ENCODE measurements around the gene CCN5. TPM values are rescaled to one million over a fixed set of nuclear protein-coding genes. Genes with fewer than 3 reads are reported as not detected.
A peak's percentile ranks its signal among the peaks of the same experiment; 100 is the strongest.
"Not testable (repeated sequence)": the region's sequence is repeated elsewhere in the genome, so short reads cannot be mapped to it uniquely, and the experiment has no call there.

Gene CCN5
- total RNA-seq, 1 experiment from 2014 or later: 0.17 TPM

GRCh38 chr20:44692932-44693480 lies 22.2 kb upstream of the CCN5 start:
- peak; percentile 18 for DNase-seq (ENCODE audit: low spot score)
- in situ Hi-C loops (cut with HindIII; ENCODE audit: low sequenced_read_pairs): no loop called here

- in situ Hi-C loops (cut with HindIII; ENCODE audit: low sequenced_read_pairs): no loop called here
- DNase-seq (ENCODE audit: low spot score): no peak
Observed at GRCh38 chr20:44693627-44694026, 21.5 kb upstream of the CCN5 start.

- in situ Hi-C loops (cut with HindIII; ENCODE audit: low sequenced_read_pairs): no loop called here
- DNase-seq (ENCODE audit: low spot score): no peak
Observed at GRCh38 chr20:44694159-44694558, 21.0 kb upstream of the CCN5 start.

- DNase-seq (ENCODE audit: low spot score): no peak
- in situ Hi-C loops (cut with HindIII; ENCODE audit: low sequenced_read_pairs): no loop called here
Observed at GRCh38 chr20:44695295-44695673, 19.9 kb upstream of the CCN5 start.

GRCh38 chr20:44695674-44696300 lies 19.4 kb upstream of the CCN5 start:
- no peak for DNase-seq (ENCODE audit: low spot score)
- in situ Hi-C loops (cut with HindIII; ENCODE audit: low sequenced_read_pairs): no loop called here

GRCh38 chr20:44696315-44696714 lies 18.9 kb upstream of the CCN5 start:
- DNase-seq (ENCODE audit: low spot score): no peak
- in situ Hi-C loops (cut with HindIII; ENCODE audit: low sequenced_read_pairs): no loop called here

- in situ Hi-C loops (cut with HindIII; ENCODE audit: low sequenced_read_pairs); DNase-seq (ENCODE audit: low spot score): not testable (repeated sequence)
Observed at GRCh38 chr20:44697041-44697440, 18.1 kb upstream of the CCN5 start.

- in situ Hi-C loops (cut with HindIII; ENCODE audit: low sequenced_read_pairs): no loop called here
- no peak for DNase-seq (ENCODE audit: low spot score)
Observed at GRCh38 chr20:44698351-44698750, 16.8 kb upstream of the CCN5 start.

GRCh38 chr20:44700306-44700705 lies 14.9 kb upstream of the CCN5 start:
- in situ Hi-C loops (cut with HindIII; ENCODE audit: low sequenced_read_pairs): no loop called here
- DNase-seq (ENCODE audit: low spot score): no peak

- in situ Hi-C loops (cut with HindIII; ENCODE audit: low sequenced_read_pairs): no loop called here
Observed at GRCh38 chr20:44701118-44701857, 13.9 kb upstream of the CCN5 start.

GRCh38 chr20:44701858-44702256 lies 13.3 kb upstream of the CCN5 start:
- no peak for DNase-seq (ENCODE audit: low spot score)
- in situ Hi-C loops (cut with HindIII; ENCODE audit: low sequenced_read_pairs): no loop called here

More at GRCh38 chr20:44701118-44701857, 13.9 kb upstream of the CCN5 start:
- no peak for DNase-seq (ENCODE audit: low spot score)

GRCh38 chr20:44702776-44703175 lies 12.4 kb upstream of the CCN5 start:
- in situ Hi-C loops (cut with HindIII; ENCODE audit: low sequenced_read_pairs): no loop called here
- DNase-seq (ENCODE audit: low spot score): no peak

- DNase-seq (ENCODE audit: low spot score): no peak
- in situ Hi-C loops (cut with HindIII; ENCODE audit: low sequenced_read_pairs): no loop called here
Observed at GRCh38 chr20:44703183-44703925, 11.8 kb upstream of the CCN5 start.

- in situ Hi-C loops (cut with HindIII; ENCODE audit: low sequenced_read_pairs): no loop called here
Observed at GRCh38 chr20:44703956-44704488, 11.1 kb upstream of the CCN5 start.

GRCh38 chr20:44704551-44704971 lies 10.6 kb upstream of the CCN5 start:
- DNase-seq (ENCODE audit: low spot score): no peak
- in situ Hi-C loops (cut with HindIII; ENCODE audit: low sequenced_read_pairs): no loop called here

More at GRCh38 chr20:44703956-44704488, 11.1 kb upstream of the CCN5 start:
- DNase-seq (ENCODE audit: low spot score): no peak

GRCh38 chr20:44705364-44706094 lies 9.6 kb upstream of the CCN5 start:
- in situ Hi-C loops (cut with HindIII; ENCODE audit: low sequenced_read_pairs): no loop called here
- no peak for DNase-seq (ENCODE audit: low spot score)

- in situ Hi-C loops (cut with HindIII; ENCODE audit: low sequenced_read_pairs): no loop called here
- no peak for DNase-seq (ENCODE audit: low spot score)
Observed at GRCh38 chr20:44706301-44707017, 8.7 kb upstream of the CCN5 start.

GRCh38 chr20:44707018-44707579 lies 8.1 kb upstream of the CCN5 start:
- in situ Hi-C loops (cut with HindIII; ENCODE audit: low sequenced_read_pairs): no loop called here
- no peak for DNase-seq (ENCODE audit: low spot score)

Measured in G401 (cell line).